Stimulated activated naive B cell treated with anti-CD40 and anti-IgM and Interleukin-4, amounts not matched to agents 10 μg/mL and 1 μg/mL and 100 μg/mL, for 72 hours (primary cell): ENCODE measurements around the gene DLST.

Experiments
- ATAC-seq, 2 donors: fragments of 150-1000 bp; cut with Tn5 transposase; replicated peaks; 2 replicates each; pipeline ENCODE4 v1.10.0; 2021; ENCODE audit warnings: moderate library complexity in 1 of 2
- DNase-seq: peaks from one replicate; pipeline ENCODE4 v3.0.0; 2021
- H3K27ac Mint-ChIP-seq: one replicate; pipeline ENCODE4 v1.8.0; 2022; ENCODE audit warnings: mild to moderate bottlenecking, mixed read lengths
- H3K27me3 Mint-ChIP-seq, 2 donors: one replicate each; pipeline ENCODE4 v1.8.0; 2022; ENCODE audit warnings: mixed read lengths in 2 of 2
- H3K36me3 Mint-ChIP-seq, 2 donors: one replicate each; pipeline ENCODE4 v1.8.0; 2022; ENCODE audit warnings: mixed read lengths in 2 of 2, mild to moderate bottlenecking in 1 of 2
- H3K4me1 Mint-ChIP-seq, 2 donors: one replicate each; pipeline ENCODE4 v1.8.0; 2022; ENCODE audit warnings: mixed read lengths in 2 of 2, mild to moderate bottlenecking in 1 of 2
- H3K4me3 Mint-ChIP-seq, 2 donors: one replicate each; pipeline ENCODE4 v1.8.0; 2022; ENCODE audit warnings: mild to moderate bottlenecking in 2 of 2, mixed read lengths in 2 of 2, moderate library complexity in 1 of 2
- H3K9me3 Mint-ChIP-seq, 2 donors: one replicate each; pipeline ENCODE4 v1.8.0; 2022; ENCODE audit warnings: mixed read lengths in 2 of 2, mild to moderate bottlenecking in 1 of 2

DLST gene

GRCh38 chr14:74868739-74869138 is 13.0 kb upstream of the DLST start:
- H3K4me1 Mint-ChIP-seq: peaks cover under 1% of the 10 kb centered on the region in 2 donors
- H3K27me3 Mint-ChIP-seq: no peaks in the 10 kb centered on the region
- H3K27ac Mint-ChIP-seq: no peak overlapping the region
- H3K9me3 Mint-ChIP-seq: no peaks in the 10 kb centered on the region
- DNase-seq (no peak), ATAC-seq (no peak)
- no peaks in the 10 kb centered on the region for H3K36me3 Mint-ChIP-seq
- H3K4me3 Mint-ChIP-seq: no peak overlapping the region

GRCh38 chr14:74871819-74872218 is 9.9 kb upstream of the DLST start:
- no peak for DNase-seq
- Mint-ChIP-seq H3K27ac (no peak overlapping the region), H3K36me3 (no peaks in the 10 kb centered on the region), H3K9me3 (no peaks in the 10 kb centered on the region), H3K4me3 (no peak overlapping the region), H3K27me3 (no peaks in the 10 kb centered on the region), H3K4me1 (peaks cover 12 to 17% of the 10 kb centered on the region in 2 donors)
- no peak for ATAC-seq

GRCh38 chr14:74875204-74875603 is 6.5 kb upstream of the DLST start:
- ATAC-seq: no peak

GRCh38 chr14:74875941-74876913 is 5.5 kb upstream of the DLST start, which contains the start of gene PROX2:
Gene PROX2 (minus strand): TSS chr14:74876145. CDS start chr14:74863834, 12,311 bp downstream.
- H3K4me3 Mint-ChIP-seq: peak within 1 kb of the TSS; percentile 32 to 34
- H3K36me3 Mint-ChIP-seq: no peaks in the 10 kb centered on the region
- H3K9me3 Mint-ChIP-seq: no peaks in the 10 kb centered on the region
- DNase-seq (no peak), ATAC-seq (peak; percentile 58 to 70)
- H3K27ac Mint-ChIP-seq: peak within 1 kb of the TSS; percentile 71
- peaks cover 29 to 41% of the 10 kb centered on the region in 2 donors for H3K4me1 Mint-ChIP-seq
- H3K27me3 Mint-ChIP-seq: no peaks in the 10 kb centered on the region

More at GRCh38 chr14:74875204-74875603, 6.5 kb upstream of the DLST start:
- H3K9me3 Mint-ChIP-seq: no peaks in the 10 kb centered on the region
- H3K4me1 Mint-ChIP-seq: peaks cover 20 to 31% of the 10 kb centered on the region in 2 donors
- no peaks in the 10 kb centered on the region for H3K36me3 Mint-ChIP-seq
- H3K27me3 Mint-ChIP-seq: no peaks in the 10 kb centered on the region
- no peak overlapping the region for H3K27ac Mint-ChIP-seq
- no peak overlapping the region for H3K4me3 Mint-ChIP-seq
- DNase-seq: no peak

- Mint-ChIP-seq H3K4me3 (no peak overlapping the region), H3K4me1 (peaks cover 45 to 68% of the 10 kb centered on the region in 2 donors), H3K27me3 (no peaks in the 10 kb centered on the region), H3K36me3 (peaks cover 19 to 24% of the 10 kb centered on the region in 2 donors), H3K9me3 (no peaks in the 10 kb centered on the region), H3K27ac (peak overlapping the region; percentile 2)
- no peak for ATAC-seq
- DNase-seq: no peak
Observed at GRCh38 chr14:74879427-74880182, 2.1 kb upstream of the DLST start.

GRCh38 chr14:74882103-74882920 is 596 bp downstream of the DLST start:
- Mint-ChIP-seq H3K36me3 (peaks cover 34 to 40% of the 10 kb centered on the region in 2 donors), H3K4me3 (peak overlapping the region; percentile 98), H3K9me3 (no peaks in the 10 kb centered on the region), H3K27ac (peak overlapping the region; percentile 100), H3K27me3 (no peaks in the 10 kb centered on the region), H3K4me1 (peaks cover 46 to 72% of the 10 kb centered on the region in 2 donors)
- ATAC-seq (peak; percentile 42 to 44), DNase-seq (peak; percentile 25)

- peak overlapping the region; percentile 56 for H3K27ac Mint-ChIP-seq
- peaks cover 35 to 50% of the 10 kb centered on the region in 2 donors for H3K4me1 Mint-ChIP-seq
- no peak overlapping the region for H3K4me3 Mint-ChIP-seq
- H3K27me3 Mint-ChIP-seq: no peaks in the 10 kb centered on the region
- H3K36me3 Mint-ChIP-seq: peaks cover 44 to 46% of the 10 kb centered on the region in 2 donors
- no peak for ATAC-seq
- no peaks in the 10 kb centered on the region for H3K9me3 Mint-ChIP-seq
- DNase-seq: no peak
Observed at GRCh38 chr14:74886001-74886400, 4.3 kb downstream of the DLST start.

- peaks cover 46 to 49% of the 10 kb centered on the region in 2 donors for H3K36me3 Mint-ChIP-seq
- H3K9me3 Mint-ChIP-seq: no peaks in the 10 kb centered on the region
- peaks cover 39 to 50% of the 10 kb centered on the region in 2 donors for H3K4me1 Mint-ChIP-seq
- H3K27ac Mint-ChIP-seq: peak overlapping the region; percentile 9
- DNase-seq (no peak), ATAC-seq (no peak)
- no peaks in the 10 kb centered on the region for H3K27me3 Mint-ChIP-seq
- no peak overlapping the region for H3K4me3 Mint-ChIP-seq
Observed at GRCh38 chr14:74888164-74889158, 6.7 kb downstream of the DLST start.

GRCh38 chr14:74890262-74890661 is 8.5 kb downstream of the DLST start:
- ATAC-seq: no peak
- Mint-ChIP-seq H3K9me3 (no peaks in the 10 kb centered on the region), H3K27me3 (no peaks in the 10 kb centered on the region), H3K36me3 (peaks cover 47% of the 10 kb centered on the region in 2 donors), H3K27ac (no peak overlapping the region), H3K4me1 (peaks cover 34 to 40% of the 10 kb centered on the region in 2 donors), H3K4me3 (no peak overlapping the region)
- no peak for DNase-seq

- Mint-ChIP-seq H3K36me3 (peaks cover 45 to 48% of the 10 kb centered on the region in 2 donors), H3K9me3 (no peaks in the 10 kb centered on the region), H3K27ac (no peak overlapping the region), H3K27me3 (no peaks in the 10 kb centered on the region), H3K4me1 (peaks cover 25 to 26% of the 10 kb centered on the region in 2 donors), H3K4me3 (no peak overlapping the region)
- ATAC-seq (no peak), DNase-seq (no peak)
Observed at GRCh38 chr14:74891870-74892269, 10.2 kb downstream of the DLST start.

- H3K9me3 Mint-ChIP-seq: no peaks in the 10 kb centered on the region
- H3K27me3 Mint-ChIP-seq: no peaks in the 10 kb centered on the region
- H3K36me3 Mint-ChIP-seq: peaks cover 49 to 54% of the 10 kb centered on the region in 2 donors
- no peak for DNase-seq
- peak overlapping the region; percentile 65 for H3K27ac Mint-ChIP-seq
- peaks cover 24 to 26% of the 10 kb centered on the region in 2 donors for H3K4me1 Mint-ChIP-seq
- peak overlapping the region in 1 of 2 donors; percentile 2 for H3K4me3 Mint-ChIP-seq
- ATAC-seq: peak; percentile 47 to 57
Observed at GRCh38 chr14:74892745-74893144, 11.0 kb downstream of the DLST start.

GRCh38 chr14:74893614-74894091 is 11.9 kb downstream of the DLST start:
- H3K36me3 Mint-ChIP-seq: peaks cover 51 to 63% of the 10 kb centered on the region in 2 donors

More at GRCh38 chr14:74893614-74894091, 11.9 kb downstream of the DLST start:
- H3K4me3 Mint-ChIP-seq: peak overlapping the region; percentile 31 to 56
- ATAC-seq: peak; percentile 60 to 73
- peaks cover 23 to 26% of the 10 kb centered on the region in 2 donors for H3K4me1 Mint-ChIP-seq
- H3K27ac Mint-ChIP-seq: peak overlapping the region; percentile 86
- no peaks in the 10 kb centered on the region for H3K9me3 Mint-ChIP-seq
- no peak for DNase-seq
- no peaks in the 10 kb centered on the region for H3K27me3 Mint-ChIP-seq
